ENCODE data around the gene GEMIN8.

- TF ChIP-seq POLR2A (IDR thresholded peaks at IDR 0.05): no peak
- no peak for TF ChIP-seq EP300 (IDR thresholded peaks at IDR 0.05; ENCODE audit: low read depth)
These were observed 62.1 kb downstream of the GEMIN8 start for GRCh38 chrX:13967636-13968035.

Data from transverse colon (tissue), 1 donor.